Heart left ventricle (tissue), 13 donors: ENCODE measurements around the gene HELZ.

Source experiments
- CTCF ChIP-seq, 12 donors: fragments of 200-600 bp; sonication (generic) in 4 of 12; IDR thresholded peaks; one replicate each; pipeline versions ENCODE4 v1.5.0 to v1.8.0; 2018 to 2022; ENCODE audit warnings: antibody characterized with exemption in 12 of 12, mild to moderate bottlenecking in 5 of 12
- POLR2A ChIP-seq, 2 donors: fragments of 450-650 bp; IDR thresholded peaks; one replicate each; pipeline ENCODE4 v1.6.1; 2017; ENCODE audit warnings: antibody characterized with exemption in 2 of 2, mild to moderate bottlenecking in 2 of 2, moderate library complexity in 2 of 2
- donor health status: ischemic (EF 13 %, LVEDD 7.1; RV severe dilation, severe dysfunction).
- donor health status: DM: no; HTN: yes; CAD: no.
- donor health status: DM: no; HTN: no; CAD: no.
- donor health status: ischemic (EF 25% LVEDD 6.9; RV normal size, moderate dysfunction).
- donor health status: ischemic (EF 25% LVEDD 5.7; RV mildly dilated, moderate dysfunction).
- donor health status: ischemic (EF 35%, LVEDD 5.7; RV mildly dilated, moderate dysfunction).
- donor health status: nonischemic (EF 11% LVEDD 7.7; RV severe dilation, severe dysfunction).
- donor health status: DM: yes; HTN: yes; CAD: no.
- donor health status: PGD.
- donor health status: ischemic (EF 29% LVEDD 5.4; RV normal size, mild dysfunction).
- donor health status: nonischemic (EF 23%, LVEDD 6.1; RV moderate dilation, normal function).

DNA sequence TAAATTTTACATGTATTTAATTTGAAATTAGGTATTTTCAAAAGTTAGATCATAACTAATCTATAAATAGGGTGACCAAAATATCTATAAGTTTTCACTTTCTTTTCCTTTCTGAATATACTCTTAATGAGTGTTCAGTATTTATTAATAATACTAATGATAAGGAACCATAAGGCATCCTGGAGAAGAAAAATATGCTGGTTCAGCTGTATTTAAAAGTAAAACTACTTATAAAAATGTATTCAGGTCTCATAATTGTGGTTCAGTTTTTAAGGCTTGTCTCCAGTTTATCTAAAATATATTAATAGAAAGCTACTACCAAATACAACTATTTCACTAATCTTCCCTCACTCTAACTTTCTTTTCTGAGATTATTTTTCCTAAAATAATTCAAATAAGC, 67.3 kb downstream of the HELZ start:
- TF ChIP-seq CTCF (IDR thresholded peaks at IDR 0.05) (no peak), POLR2A (IDR thresholded peaks at IDR 0.05) (no peak)
